Effector memory CD8-positive, alpha-beta T cell (primary cell): ENCODE results near the gene COQ8A.
"Not testable (repeated sequence)": the region's sequence is repeated elsewhere in the genome, so short reads cannot be mapped to it uniquely, and the experiment has no call there.

ENCODE experiments used
- ATAC-seq: fragments of 150-1000 bp; cut with Tn5 transposase; replicated peaks from 2 replicates; pipeline ENCODE4 v1.10.0; 2021; ENCODE audit warnings: mild to moderate bottlenecking, moderate library complexity
- DNase-seq, 3 experiments: peaks; one replicate each; pipeline ENCODE4 v3.0.0; 2021
- H3K27ac Mint-ChIP-seq, 2 donors: one replicate each; pipeline ENCODE4 v1.8.0; 2022; ENCODE audit warnings: mild to moderate bottlenecking in 2 of 2, mixed read lengths in 2 of 2, moderate library complexity in 2 of 2
- H3K27me3 Mint-ChIP-seq, 2 donors: one replicate each; pipeline ENCODE4 v1.8.0; 2022; ENCODE audit warnings: mixed read lengths in 2 of 2
- H3K36me3 Mint-ChIP-seq: one replicate; pipeline ENCODE4 v1.8.0; 2022; ENCODE audit warnings: mild to moderate bottlenecking, moderate library complexity, mixed read lengths; ENCODE audit not compliant: insufficient read depth
- H3K4me1 Mint-ChIP-seq, 2 donors: one replicate each; pipeline ENCODE4 v1.8.0; 2022; ENCODE audit warnings: low read depth in 2 of 2, mixed read lengths in 2 of 2
- H3K4me3 Mint-ChIP-seq, 2 donors: one replicate each; pipeline ENCODE4 v1.8.0; 2022; ENCODE audit warnings: mild to moderate bottlenecking in 2 of 2, mixed read lengths in 2 of 2, moderate library complexity in 2 of 2
- H3K9me3 Mint-ChIP-seq, 2 donors: one replicate each; pipeline ENCODE4 v1.8.0; 2022; ENCODE audit warnings: mixed read lengths in 2 of 2

The COQ8A gene

GRCh38 chr1:226908419-226908818, 31.7 kb upstream of the COQ8A start:
- no peaks in the 10 kb centered on the region for H3K36me3 Mint-ChIP-seq
- no peak overlapping the region for H3K27ac Mint-ChIP-seq
- DNase-seq (no peak), ATAC-seq (no peak)
- no peaks in the 10 kb centered on the region for H3K9me3 Mint-ChIP-seq
- no peaks in the 10 kb centered on the region for H3K4me1 Mint-ChIP-seq
- H3K27me3 Mint-ChIP-seq: no peaks in the 10 kb centered on the region
- no peak overlapping the region for H3K4me3 Mint-ChIP-seq

- Mint-ChIP-seq H3K27ac (no peak overlapping the region), H3K27me3 (no peaks in the 10 kb centered on the region), H3K4me1 (no peaks in the 10 kb centered on the region), H3K9me3 (no peaks in the 10 kb centered on the region), H3K4me3 (no peak overlapping the region), H3K36me3 (no peaks in the 10 kb centered on the region)
- DNase-seq: no peak
- ATAC-seq: no peak
Measured at GRCh38 chr1:226908913-226909312, 31.2 kb upstream of the COQ8A start.

- H3K27me3 Mint-ChIP-seq: no peaks in the 10 kb centered on the region
- no peaks in the 10 kb centered on the region for H3K4me1 Mint-ChIP-seq
- no peaks in the 10 kb centered on the region for H3K36me3 Mint-ChIP-seq
- H3K4me3 Mint-ChIP-seq: no peak overlapping the region
- peak in 1 of 3 experiments; percentile 7 for DNase-seq
- no peak overlapping the region for H3K27ac Mint-ChIP-seq
- ATAC-seq: no peak
- no peaks in the 10 kb centered on the region for H3K9me3 Mint-ChIP-seq
Measured at GRCh38 chr1:226912587-226913176, 27.4 kb upstream of the COQ8A start.

GRCh38 chr1:226915672-226915995, 24.5 kb upstream of the COQ8A start:
- DNase-seq (no peak), ATAC-seq (no peak)
- Mint-ChIP-seq H3K36me3 (no peaks in the 10 kb centered on the region), H3K4me1 (no peaks in the 10 kb centered on the region), H3K27me3 (no peaks in the 10 kb centered on the region), H3K27ac (no peak overlapping the region), H3K4me3 (no peak overlapping the region), H3K9me3 (no peaks in the 10 kb centered on the region)

GRCh38 chr1:226916497-226916896, 23.6 kb upstream of the COQ8A start:
- H3K4me1 Mint-ChIP-seq: no peaks in the 10 kb centered on the region
- H3K27me3 Mint-ChIP-seq: no peaks in the 10 kb centered on the region
- no peak overlapping the region for H3K27ac Mint-ChIP-seq
- DNase-seq: no peak
- no peak overlapping the region for H3K4me3 Mint-ChIP-seq
- no peaks in the 10 kb centered on the region for H3K36me3 Mint-ChIP-seq
- no peaks in the 10 kb centered on the region for H3K9me3 Mint-ChIP-seq
- ATAC-seq: no peak

- H3K4me1 Mint-ChIP-seq: no peaks in the 10 kb centered on the region
- H3K27ac Mint-ChIP-seq: no peak overlapping the region
- no peaks in the 10 kb centered on the region for H3K36me3 Mint-ChIP-seq
- peaks cover 0 to 3% of the 10 kb centered on the region in 2 donors for H3K27me3 Mint-ChIP-seq
- DNase-seq: no peak
- no peak for ATAC-seq
- no peak overlapping the region for H3K4me3 Mint-ChIP-seq
- H3K9me3 Mint-ChIP-seq: no peaks in the 10 kb centered on the region
Measured at GRCh38 chr1:226919587-226919986, 20.5 kb upstream of the COQ8A start.

- Mint-ChIP-seq H3K4me3 (no peak overlapping the region), H3K4me1 (no peaks in the 10 kb centered on the region), H3K27me3 (peaks cover 0 to 7% of the 10 kb centered on the region in 2 donors), H3K27ac (no peak overlapping the region), H3K9me3 (no peaks in the 10 kb centered on the region), H3K36me3 (no peaks in the 10 kb centered on the region)
- ATAC-seq (no peak), DNase-seq (no peak)
Measured at GRCh38 chr1:226919995-226920394, 20.1 kb upstream of the COQ8A start.

- Mint-ChIP-seq H3K27ac (no peak overlapping the region), H3K4me1 (no peaks in the 10 kb centered on the region), H3K9me3 (no peaks in the 10 kb centered on the region), H3K4me3 (no peak overlapping the region), H3K27me3 (peaks cover 0 to 12% of the 10 kb centered on the region in 2 donors), H3K36me3 (no peaks in the 10 kb centered on the region)
- ATAC-seq: no peak
- DNase-seq: no peak
Measured at GRCh38 chr1:226920446-226920894, 19.6 kb upstream of the COQ8A start.

- peaks cover 2 to 13% of the 10 kb centered on the region in 2 donors for H3K27me3 Mint-ChIP-seq
- ATAC-seq (no peak), DNase-seq (no peak)
- H3K27ac Mint-ChIP-seq: no peak overlapping the region
- H3K9me3 Mint-ChIP-seq: no peaks in the 10 kb centered on the region
- no peaks in the 10 kb centered on the region for H3K4me1 Mint-ChIP-seq
- H3K4me3 Mint-ChIP-seq: no peak overlapping the region
- H3K36me3 Mint-ChIP-seq: no peaks in the 10 kb centered on the region
Measured at GRCh38 chr1:226921504-226921903, 18.6 kb upstream of the COQ8A start.

GRCh38 chr1:226929260-226930111, 10.6 kb upstream of the COQ8A start:
- H3K9me3 Mint-ChIP-seq, ATAC-seq, H3K27ac Mint-ChIP-seq, H3K36me3 Mint-ChIP-seq, H3K4me3 Mint-ChIP-seq, DNase-seq, H3K4me1 Mint-ChIP-seq: not testable (repeated sequence)
- peaks cover 7 to 11% of the 10 kb centered on the region in 2 donors for H3K27me3 Mint-ChIP-seq

GRCh38 chr1:226934483-226935237, 5.4 kb upstream of the COQ8A start:
- Mint-ChIP-seq H3K27me3 (no peaks in the 10 kb centered on the region), H3K4me1 (peaks cover 6 to 12% of the 10 kb centered on the region in 2 donors), H3K27ac (peak overlapping the region in 1 of 2 donors; percentile 28), H3K4me3 (no peak overlapping the region), H3K36me3 (peaks cover 16% of the 10 kb centered on the region), H3K9me3 (peaks cover 0 to 16% of the 10 kb centered on the region in 2 donors)
- ATAC-seq (no peak), DNase-seq (no peak)

- DNase-seq (no peak), ATAC-seq (no peak)
- Mint-ChIP-seq H3K9me3 (peaks cover 0 to 16% of the 10 kb centered on the region in 2 donors), H3K4me1 (peaks cover 25 to 35% of the 10 kb centered on the region in 2 donors), H3K4me3 (peak overlapping the region; percentile 86 to 89), H3K27ac (peak overlapping the region; percentile 97), H3K36me3 (peaks cover 22% of the 10 kb centered on the region), H3K27me3 (no peaks in the 10 kb centered on the region)
Measured at GRCh38 chr1:226937940-226938725, 2.0 kb upstream of the COQ8A start.

- Mint-ChIP-seq H3K27me3 (no peaks in the 10 kb centered on the region), H3K9me3 (peaks cover 0 to 16% of the 10 kb centered on the region in 2 donors), H3K4me3 (peak overlapping the region; percentile 86 to 89), H3K36me3 (peaks cover 22% of the 10 kb centered on the region), H3K4me1 (peaks cover 32 to 43% of the 10 kb centered on the region in 2 donors), H3K27ac (peak overlapping the region; percentile 97)
- DNase-seq (no peak), ATAC-seq (no peak)
Measured at GRCh38 chr1:226938903-226939437, 1.1 kb upstream of the COQ8A start.
